ENCODE results near the gene DLGAP4. TPM values are rescaled to one million over a fixed set of nuclear protein-coding genes. Genes with fewer than 3 reads are reported as not detected.

DLGAP4 gene
- polyA plus RNA-seq, 1 of the 3 experiments (the other 2 are of a cell fraction) = 31.2 TPM

DNA sequence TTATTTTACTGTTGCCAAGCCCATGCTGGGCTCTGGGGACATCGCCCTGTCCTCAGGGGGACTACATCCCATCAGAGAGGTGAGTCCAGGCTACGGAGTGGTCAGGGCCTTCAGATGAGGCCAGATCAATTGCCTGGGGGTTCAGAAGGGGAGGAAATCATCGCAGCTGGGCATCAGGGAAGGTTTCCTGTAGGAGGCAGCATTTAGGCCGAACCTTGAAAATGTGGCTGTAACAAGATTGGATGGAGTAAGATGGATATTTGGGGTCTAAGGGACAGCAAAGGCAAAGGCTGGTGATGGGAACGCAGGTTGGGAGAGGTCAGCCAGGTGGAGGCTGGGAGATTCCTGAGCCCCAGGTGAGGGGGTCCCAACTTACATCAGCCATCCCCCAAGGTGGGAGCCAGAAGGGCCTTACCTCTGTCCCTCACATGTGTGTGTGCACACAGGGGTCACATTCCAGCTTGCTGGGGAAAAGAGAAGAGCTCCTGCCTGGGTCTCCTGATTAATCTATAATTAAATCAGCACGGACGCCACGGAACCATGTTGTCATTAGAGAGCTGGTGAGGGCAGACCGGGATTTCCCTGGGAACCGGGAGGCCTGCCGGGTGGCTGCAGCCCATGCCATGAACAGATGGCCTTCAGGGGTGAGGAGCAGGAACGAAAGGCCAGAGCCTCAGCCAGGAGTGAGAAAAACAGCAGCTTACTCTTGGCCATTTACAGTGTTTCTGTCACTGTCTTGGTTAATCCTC, 30.5 kb upstream of the DLGAP4 start:
- Histone ChIP-seq H3K4me2 (no peak overlapping the region), H3K27me3 (ENCODE audit: insufficient read depth) (no peaks in the 10 kb centered on the region; the same call in none of the 2 replicates), H3F3A (replicated peaks; ENCODE audit: insufficient read depth) (no peaks in the 10 kb centered on the region), H3K4me1 (ENCODE audit: control insufficient read depth in 1 of 2, insufficient read depth in 2 of 2, low read depth in 1 of 2, low read length in 1 of 2) (peaks cover 0 to 12% of the 10 kb centered on the region in 2 experiments; a peak in 1 of 4 replicates), H3K4me3 (ENCODE audit: low read depth in 2 of 2, low read length in 1 of 2) (no peak overlapping the region), H3K9ac (no peak overlapping the region), H2AFZ (ENCODE audit: low read depth) (no peak overlapping the region), H3K36me3 (replicated peaks in 1 of 2; ENCODE audit: control insufficient read depth in 1 of 2, insufficient read depth in 2 of 2, low read length in 1 of 2) (no peaks in the 10 kb centered on the region), H4K20me1 (ENCODE audit: insufficient read depth) (no peaks in the 10 kb centered on the region), H3K27ac (ENCODE audit: low read depth in 2 of 2, low read length in 1 of 2) (peak overlapping the region in 1 of 2 experiments; percentile 41; a peak in 1 of 4 replicates), H3K79me2 (ENCODE audit: insufficient read depth) (no peaks in the 10 kb centered on the region), H3K9me3 (no peaks in the 10 kb centered on the region), H3K9me2 (no peaks in the 10 kb centered on the region)
- ChIA-PET POLR2A (interaction anchor here (0.6 kb wide), 1 partner anchor 96 kb away, joined by 3 read pairs; no protein-coding TSS in a partner anchor), CTCF (interaction anchor here (1.2 to 11.3 kb wide), 3 partner anchors 37 to 163 kb away, joined by 4 to 94 read pairs (median 4); no protein-coding TSS in a partner anchor)
- WGBS (ENCODE audit: low lambda C conversion rate) = 43% methylated on average over 10 of the region's 12 CpGs
- peak; percentile 75 for DNase-seq
- no peak for TF ChIP-seq FOXJ3 (CRISPR knock-in tag; IDR thresholded peaks at IDR 0.05)
- TF ChIP-seq EP300 (IDR thresholded peaks at IDR 0.05; ENCODE audit: borderline replicate concordance in 1 of 2, low read depth in 1 of 2, low read length in 1 of 2) = no peak
- TF ChIP-seq MXI1 (IDR thresholded peaks at IDR 0.05; ENCODE audit: low read depth, low read length) = peak; percentile 75; the same call in 1 of the 2 replicates
- TF ChIP-seq, protein P1, sequence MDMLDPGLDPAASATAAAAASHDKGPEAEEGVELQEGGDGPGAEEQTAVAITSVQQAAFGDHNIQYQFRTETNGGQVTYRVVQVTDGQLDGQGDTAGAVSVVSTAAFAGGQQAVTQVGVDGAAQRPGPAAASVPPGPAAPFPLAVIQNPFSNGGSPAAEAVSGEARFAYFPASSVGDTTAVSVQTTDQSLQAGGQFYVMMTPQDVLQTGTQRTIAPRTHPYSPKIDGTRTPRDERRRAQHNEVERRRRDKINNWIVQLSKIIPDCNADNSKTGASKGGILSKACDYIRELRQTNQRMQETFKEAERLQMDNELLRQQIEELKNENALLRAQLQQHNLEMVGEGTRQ (IDR thresholded peaks at IDR 0.05; ENCODE audit: borderline replicate concordance, low read depth, low read length) = no peak
- peak; percentile 38; the same call in 1 of the 2 replicates for TF ChIP-seq GATA2 (CRISPR knock-in tag; IDR thresholded peaks at IDR 0.05)
- no peak for TF ChIP-seq TEAD4 (IDR thresholded peaks at IDR 0.05; ENCODE audit: borderline replicate concordance, insufficient read depth)
- TF ChIP-seq GABPA (IDR thresholded peaks at IDR 0.05; ENCODE audit: low read depth) = no peak
- TF ChIP-seq, protein P2, sequence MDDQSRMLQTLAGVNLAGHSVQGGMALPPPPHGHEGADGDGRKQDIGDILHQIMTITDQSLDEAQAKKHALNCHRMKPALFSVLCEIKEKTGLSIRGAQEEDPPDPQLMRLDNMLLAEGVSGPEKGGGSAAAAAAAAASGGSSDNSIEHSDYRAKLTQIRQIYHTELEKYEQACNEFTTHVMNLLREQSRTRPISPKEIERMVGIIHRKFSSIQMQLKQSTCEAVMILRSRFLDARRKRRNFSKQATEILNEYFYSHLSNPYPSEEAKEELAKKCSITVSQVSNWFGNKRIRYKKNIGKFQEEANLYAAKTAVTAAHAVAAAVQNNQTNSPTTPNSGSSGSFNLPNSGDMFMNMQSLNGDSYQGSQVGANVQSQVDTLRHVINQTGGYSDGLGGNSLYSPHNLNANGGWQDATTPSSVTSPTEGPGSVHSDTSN (IDR thresholded peaks at IDR 0.05) = no peak
- no peak for TF ChIP-seq SIN3A (IDR thresholded peaks at IDR 0.05; ENCODE audit: borderline replicate concordance, low read depth, low read length)
- no peak for TF ChIP-seq EZH2phosphoT487 (IDR thresholded peaks at IDR 0.05; ENCODE audit: borderline replicate concordance, low read depth)
- no peak for TF ChIP-seq RXRA (IDR thresholded peaks at IDR 0.05; ENCODE audit: borderline replicate concordance, low read depth)
- TF ChIP-seq, protein P3, sequence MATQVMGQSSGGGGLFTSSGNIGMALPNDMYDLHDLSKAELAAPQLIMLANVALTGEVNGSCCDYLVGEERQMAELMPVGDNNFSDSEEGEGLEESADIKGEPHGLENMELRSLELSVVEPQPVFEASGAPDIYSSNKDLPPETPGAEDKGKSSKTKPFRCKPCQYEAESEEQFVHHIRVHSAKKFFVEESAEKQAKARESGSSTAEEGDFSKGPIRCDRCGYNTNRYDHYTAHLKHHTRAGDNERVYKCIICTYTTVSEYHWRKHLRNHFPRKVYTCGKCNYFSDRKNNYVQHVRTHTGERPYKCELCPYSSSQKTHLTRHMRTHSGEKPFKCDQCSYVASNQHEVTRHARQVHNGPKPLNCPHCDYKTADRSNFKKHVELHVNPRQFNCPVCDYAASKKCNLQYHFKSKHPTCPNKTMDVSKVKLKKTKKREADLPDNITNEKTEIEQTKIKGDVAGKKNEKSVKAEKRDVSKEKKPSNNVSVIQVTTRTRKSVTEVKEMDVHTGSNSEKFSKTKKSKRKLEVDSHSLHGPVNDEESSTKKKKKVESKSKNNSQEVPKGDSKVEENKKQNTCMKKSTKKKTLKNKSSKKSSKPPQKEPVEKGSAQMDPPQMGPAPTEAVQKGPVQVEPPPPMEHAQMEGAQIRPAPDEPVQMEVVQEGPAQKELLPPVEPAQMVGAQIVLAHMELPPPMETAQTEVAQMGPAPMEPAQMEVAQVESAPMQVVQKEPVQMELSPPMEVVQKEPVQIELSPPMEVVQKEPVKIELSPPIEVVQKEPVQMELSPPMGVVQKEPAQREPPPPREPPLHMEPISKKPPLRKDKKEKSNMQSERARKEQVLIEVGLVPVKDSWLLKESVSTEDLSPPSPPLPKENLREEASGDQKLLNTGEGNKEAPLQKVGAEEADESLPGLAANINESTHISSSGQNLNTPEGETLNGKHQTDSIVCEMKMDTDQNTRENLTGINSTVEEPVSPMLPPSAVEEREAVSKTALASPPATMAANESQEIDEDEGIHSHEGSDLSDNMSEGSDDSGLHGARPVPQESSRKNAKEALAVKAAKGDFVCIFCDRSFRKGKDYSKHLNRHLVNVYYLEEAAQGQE (IDR thresholded peaks at IDR 0.05; ENCODE audit: low read depth, low read length) = no peak
- TF ChIP-seq FOSL2 (IDR thresholded peaks at IDR 0.05; ENCODE audit: borderline replicate concordance, low read depth) = no peak
- TF ChIP-seq, protein P4, sequence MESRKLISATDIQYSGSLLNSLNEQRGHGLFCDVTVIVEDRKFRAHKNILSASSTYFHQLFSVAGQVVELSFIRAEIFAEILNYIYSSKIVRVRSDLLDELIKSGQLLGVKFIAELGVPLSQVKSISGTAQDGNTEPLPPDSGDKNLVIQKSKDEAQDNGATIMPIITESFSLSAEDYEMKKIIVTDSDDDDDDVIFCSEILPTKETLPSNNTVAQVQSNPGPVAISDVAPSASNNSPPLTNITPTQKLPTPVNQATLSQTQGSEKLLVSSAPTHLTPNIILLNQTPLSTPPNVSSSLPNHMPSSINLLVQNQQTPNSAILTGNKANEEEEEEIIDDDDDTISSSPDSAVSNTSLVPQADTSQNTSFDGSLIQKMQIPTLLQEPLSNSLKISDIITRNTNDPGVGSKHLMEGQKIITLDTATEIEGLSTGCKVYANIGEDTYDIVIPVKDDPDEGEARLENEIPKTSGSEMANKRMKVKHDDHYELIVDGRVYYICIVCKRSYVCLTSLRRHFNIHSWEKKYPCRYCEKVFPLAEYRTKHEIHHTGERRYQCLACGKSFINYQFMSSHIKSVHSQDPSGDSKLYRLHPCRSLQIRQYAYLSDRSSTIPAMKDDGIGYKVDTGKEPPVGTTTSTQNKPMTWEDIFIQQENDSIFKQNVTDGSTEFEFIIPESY (IDR thresholded peaks at IDR 0.05; ENCODE audit: borderline replicate concordance, low read depth) = no peak
- no peak for TF ChIP-seq TAF1 (IDR thresholded peaks at IDR 0.05; ENCODE audit: borderline replicate concordance, low read depth, low read length)
- 0 out of 2 replicates have a peak, but pooled peaks have one; percentile 18 for TF ChIP-seq RAD21 (IDR thresholded peaks at IDR 0.05; ENCODE audit: low read length)
- no peak for TF ChIP-seq FOXM1 (IDR thresholded peaks at IDR 0.05; ENCODE audit: low read depth)

All from SK-N-SH (cell line).